ENCODE measurements around the gene TMEM169.
"Not testable (repeated sequence)": the region's sequence is repeated elsewhere in the genome, so short reads cannot be mapped to it uniquely, and the experiment has no call there.

Gene TMEM169

GRCh38 chr2:216131175-216131926, 49.6 kb downstream of the TMEM169 start:
- DNase-seq (ENCODE audit: low spot score), result no peak

- DNase-seq (ENCODE audit: low spot score), result no peak
Observed at GRCh38 chr2:216132585-216132984, 50.9 kb downstream of the TMEM169 start.

- no peak for DNase-seq (ENCODE audit: low spot score)
Observed at GRCh38 chr2:216133397-216133796, 51.7 kb downstream of the TMEM169 start.

- DNase-seq (ENCODE audit: low spot score), result no peak
Observed at GRCh38 chr2:216134958-216135541, 53.3 kb downstream of the TMEM169 start.

- peak; percentile 34 for DNase-seq (ENCODE audit: low spot score)
Observed at GRCh38 chr2:216139884-216140283, 58.2 kb downstream of the TMEM169 start.

GRCh38 chr2:216141516-216141915, 59.8 kb downstream of the TMEM169 start:
- not testable (repeated sequence) for DNase-seq (ENCODE audit: low spot score)

- DNase-seq (ENCODE audit: low spot score), result peak; percentile 30
Observed at GRCh38 chr2:216142540-216142939, 60.8 kb downstream of the TMEM169 start.

- no peak for DNase-seq (ENCODE audit: low spot score)
Observed at GRCh38 chr2:216144372-216144771, 62.7 kb downstream of the TMEM169 start.

GRCh38 chr2:216144857-216145256, 63.1 kb downstream of the TMEM169 start:
- no peak for DNase-seq (ENCODE audit: low spot score)

- no peak for DNase-seq (ENCODE audit: low spot score)
Observed at GRCh38 chr2:216146573-216146972, 64.9 kb downstream of the TMEM169 start.

- DNase-seq (ENCODE audit: low spot score), result no peak
Observed at GRCh38 chr2:216147172-216148131, 65.7 kb downstream of the TMEM169 start.

GRCh38 chr2:216148983-216149382, 67.3 kb downstream of the TMEM169 start:
- DNase-seq (ENCODE audit: low spot score), result no peak

GRCh38 chr2:216149741-216150140, 68.0 kb downstream of the TMEM169 start:
- DNase-seq (ENCODE audit: low spot score), result no peak

- DNase-seq (ENCODE audit: low spot score), result no peak
Observed at GRCh38 chr2:216151313-216152025, 69.8 kb downstream of the TMEM169 start.

Measured in CD4-positive, alpha-beta T cell treated with Interleukin-15 for 4 hours (primary cell).